ENCODE data around the gene HYCC2. TPM values are rescaled to one million over a fixed set of nuclear protein-coding genes. Genes with fewer than 3 reads are reported as not detected.
"Not testable (repeated sequence)": the region's sequence is repeated elsewhere in the genome, so short reads cannot be mapped to it uniquely, and the experiment has no call there.

HYCC2 gene
- total and polyA plus RNA-seq, 3 donors from 2014 or later: 10.7 to 27.9 (median 26.8) TPM

GRCh38 chr2:201038855-201039254 is 32.6 kb downstream of the HYCC2 start:
- no peak for DNase-seq
- 93 to 94% methylated on average over 2 of the region's 2 CpGs for WGBS, 2 donors

GRCh38 chr2:201038361-201038760 is 33.1 kb downstream of the HYCC2 start:
- DNase-seq; H3K9me3 ChIP-seq; H3K36me3 ChIP-seq (ENCODE audit: low read depth, missing control alignments); intact Hi-C loops (cut with DNase I; ENCODE audit: low total_unique reads); H3K27ac ChIP-seq; H3K27me3 ChIP-seq; H3K4me1 ChIP-seq; H3K4me3 ChIP-seq: not testable (repeated sequence)
- WGBS, 2 donors: 97 to 98% methylated on average over 4 of the region's 4 CpGs

More at GRCh38 chr2:201038855-201039254, 32.6 kb downstream of the HYCC2 start:
- TF ChIP-seq POLR2A (IDR thresholded peaks at IDR 0.05) (no peak), CTCF (IDR thresholded peaks at IDR 0.05) (no peak)
- no peaks in the 10 kb centered on the region for H3K27me3 ChIP-seq
- H3K4me1 ChIP-seq: no peaks in the 10 kb centered on the region
- no peak overlapping the region for H3K27ac ChIP-seq
- no peak overlapping the region for H3K4me3 ChIP-seq
- intact Hi-C loops (cut with DNase I; ENCODE audit: low total_unique reads): no loop called here
- H3K9me3 ChIP-seq: no peaks in the 10 kb centered on the region
- no peaks in the 10 kb centered on the region for H3K36me3 ChIP-seq (ENCODE audit: low read depth, missing control alignments)

GRCh38 chr2:201034355-201034754 is 37.1 kb downstream of the HYCC2 start:
- H3K36me3 ChIP-seq (ENCODE audit: low read depth, missing control alignments); H3K27ac ChIP-seq; H3K9me3 ChIP-seq; H3K4me3 ChIP-seq; DNase-seq; intact Hi-C loops (cut with DNase I; ENCODE audit: low total_unique reads); H3K4me1 ChIP-seq; H3K27me3 ChIP-seq: not testable (repeated sequence)
- WGBS, 2 donors: 60 to 100% methylated on average over 1 to 2 of the region's 2 CpGs

GRCh38 chr2:201024518-201024917 is 47.0 kb downstream of the HYCC2 start:
- Histone ChIP-seq H3K4me3 (no peak overlapping the region), H3K4me1 (no peaks in the 10 kb centered on the region), H3K27ac (no peak overlapping the region), H3K27me3 (no peaks in the 10 kb centered on the region), H3K36me3 (ENCODE audit: low read depth, missing control alignments) (no peaks in the 10 kb centered on the region), H3K9me3 (no peaks in the 10 kb centered on the region)
- TF ChIP-seq CTCF (IDR thresholded peaks at IDR 0.05): no peak
- TF ChIP-seq POLR2A (IDR thresholded peaks at IDR 0.05): no peak
- no peak for DNase-seq
- intact Hi-C loops (cut with DNase I; ENCODE audit: low total_unique reads): no loop called here

- no peak for TF ChIP-seq POLR2A (IDR thresholded peaks at IDR 0.05)
- TF ChIP-seq CTCF (IDR thresholded peaks at IDR 0.05): no peak
- Histone ChIP-seq H3K27ac (no peak overlapping the region), H3K36me3 (ENCODE audit: low read depth, missing control alignments) (no peaks in the 10 kb centered on the region), H3K4me3 (no peak overlapping the region), H3K27me3 (no peaks in the 10 kb centered on the region), H3K4me1 (no peaks in the 10 kb centered on the region), H3K9me3 (no peaks in the 10 kb centered on the region)
- no peak for DNase-seq
- intact Hi-C loops (cut with DNase I; ENCODE audit: low total_unique reads): no loop called here
Observed at GRCh38 chr2:201021914-201022313, 49.6 kb downstream of the HYCC2 start.

Small RNA genes lying within 50 kb of the gene (small RNA-seq; reads per million reads assigned to genes)
- gene RNU6-1206P: 0 reads per million in 2 donors

Other genes with a start within 250 kb of the HYCC2 start
- 100 to 1,000 TPM; 107 to 117 TPM for gene CLK1, start 207.0 kb downstream of the HYCC2 start, total RNA-seq
- gene CLK1, start 207.0 kb downstream of the HYCC2 start, polyA plus RNA-seq (ENCODE audit: insufficient read depth, low read depth, low replicate concordance): 62.7 TPM
- gene PPIL3, start 182.6 kb downstream of the HYCC2 start, total RNA-seq: 10 to 100 TPM; 37.0 to 44.7 TPM
- gene PPIL3, start 182.6 kb downstream of the HYCC2 start, polyA plus RNA-seq (ENCODE audit: insufficient read depth, low read depth, low replicate concordance): 50.2 TPM
- gene NIF3L1, start 182.3 kb downstream of the HYCC2 start, total RNA-seq: 10 to 100 TPM; 36.1 to 45.9 TPM
- gene NIF3L1, start 182.3 kb downstream of the HYCC2 start, polyA plus RNA-seq (ENCODE audit: insufficient read depth, low read depth, low replicate concordance): 36.1 TPM
- 10 to 100 TPM; 31.8 to 32.5 TPM for gene ORC2, start 108.0 kb downstream of the HYCC2 start, total RNA-seq
- gene ORC2, start 108.0 kb downstream of the HYCC2 start, polyA plus RNA-seq (ENCODE audit: insufficient read depth, low read depth, low replicate concordance): 70.4 TPM
- 10 to 100 TPM; 46.8 to 56.2 TPM for gene NDUFB3, start 330 bp upstream of the HYCC2 start, total RNA-seq
- gene NDUFB3, start 330 bp upstream of the HYCC2 start, polyA plus RNA-seq (ENCODE audit: insufficient read depth, low read depth, low replicate concordance): 129 TPM
- 100 to 1,000 TPM; 117 to 137 TPM for gene CFLAR, start 44.5 kb upstream of the HYCC2 start, total RNA-seq
- 51.1 TPM for gene CFLAR, start 44.5 kb upstream of the HYCC2 start, polyA plus RNA-seq (ENCODE audit: insufficient read depth, low read depth, low replicate concordance)
- 10 to 100 TPM in 1 of 2 donors, 1 to 10 TPM in 1; 5.2 to 10.4 TPM for gene CASP10, start 111.5 kb upstream of the HYCC2 start, total RNA-seq
- gene CASP10, start 111.5 kb upstream of the HYCC2 start, polyA plus RNA-seq (ENCODE audit: insufficient read depth, low read depth, low replicate concordance): 2.4 TPM
- gene CASP8, start 188.9 kb upstream of the HYCC2 start, total RNA-seq: 10 to 100 TPM in 1 of 2 donors, 1 to 10 TPM in 1; 7.4 to 12.5 TPM
- gene CASP8, start 188.9 kb upstream of the HYCC2 start, polyA plus RNA-seq (ENCODE audit: insufficient read depth, low read depth, low replicate concordance): 9.1 TPM